Colon (tissue), 2 donors: ENCODE measurements around the gene EXOSC2.

Source experiments
- FAIRE-seq: peaks from 2 replicates; lab custom pipeline; 2012; peaks lifted over from hg19 to GRCh38; lab: Jason Lieb, UNC
- donor health status: control.
- donor health status: control.

EXOSC2 gene, protein sequence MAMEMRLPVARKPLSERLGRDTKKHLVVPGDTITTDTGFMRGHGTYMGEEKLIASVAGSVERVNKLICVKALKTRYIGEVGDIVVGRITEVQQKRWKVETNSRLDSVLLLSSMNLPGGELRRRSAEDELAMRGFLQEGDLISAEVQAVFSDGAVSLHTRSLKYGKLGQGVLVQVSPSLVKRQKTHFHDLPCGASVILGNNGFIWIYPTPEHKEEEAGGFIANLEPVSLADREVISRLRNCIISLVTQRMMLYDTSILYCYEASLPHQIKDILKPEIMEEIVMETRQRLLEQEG

DNA sequence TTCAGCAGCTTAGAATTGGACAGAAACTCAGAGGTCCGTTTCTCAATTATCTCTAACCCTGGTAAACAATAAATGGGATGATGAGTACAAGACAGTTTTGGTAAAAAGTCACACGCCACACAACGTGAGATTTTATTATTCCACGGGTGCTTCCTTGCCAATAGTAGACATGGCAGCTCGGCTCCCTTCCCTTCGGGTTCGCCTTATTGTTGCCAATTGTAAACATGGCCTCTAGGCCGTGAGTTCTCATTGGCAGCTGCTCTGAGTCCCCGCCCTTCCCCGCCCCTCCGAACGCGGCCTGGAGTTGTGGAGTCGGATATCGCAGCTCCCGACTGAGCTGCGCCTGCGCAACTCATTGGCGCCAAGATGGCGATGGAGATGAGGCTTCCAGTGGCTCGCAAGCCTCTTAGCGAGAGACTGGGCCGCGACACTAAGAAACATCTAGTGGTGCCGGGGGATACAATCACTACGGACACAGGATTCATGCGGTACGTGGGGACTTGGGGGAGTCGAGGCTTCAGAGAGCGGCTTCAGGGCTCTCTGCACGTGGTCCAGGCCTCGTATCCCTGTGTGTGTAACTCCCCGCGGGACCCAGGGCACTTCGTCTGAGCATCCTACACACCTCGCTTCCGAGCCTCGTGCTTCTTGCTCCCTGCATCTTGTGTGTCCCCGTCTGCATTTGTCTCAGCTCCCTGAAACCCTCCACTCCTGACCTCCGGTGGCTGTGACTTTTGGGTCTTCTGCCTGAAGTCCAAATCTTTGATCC, at the start of gene EXOSC2:
TSS of gene EXOSC2 (plus strand) at position 355 of the 766 bp plus-strand sequence. CDS start at position 367, 12 bp downstream.
- FAIRE-seq = no peak

DNA sequence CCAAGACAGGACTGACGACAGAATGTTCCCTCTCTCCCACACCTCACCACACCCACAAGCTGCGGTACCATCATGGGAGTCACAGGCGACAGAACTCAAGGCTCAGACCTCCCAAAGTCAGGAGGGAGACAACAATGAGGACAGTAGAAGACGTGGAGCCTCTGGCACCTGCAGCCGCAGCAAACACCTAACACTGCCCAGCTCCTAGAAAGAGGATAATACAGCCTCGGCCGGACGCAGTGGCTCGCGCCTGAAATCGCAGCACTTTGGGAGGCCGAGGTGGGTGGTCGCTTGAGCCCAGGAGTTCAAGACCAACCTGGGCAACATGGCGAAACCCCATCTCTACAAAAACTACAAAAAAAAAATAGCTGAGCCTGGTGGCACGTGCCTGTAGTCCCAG, 42.4 kb upstream of the EXOSC2 start:
- no peak for FAIRE-seq

DNA sequence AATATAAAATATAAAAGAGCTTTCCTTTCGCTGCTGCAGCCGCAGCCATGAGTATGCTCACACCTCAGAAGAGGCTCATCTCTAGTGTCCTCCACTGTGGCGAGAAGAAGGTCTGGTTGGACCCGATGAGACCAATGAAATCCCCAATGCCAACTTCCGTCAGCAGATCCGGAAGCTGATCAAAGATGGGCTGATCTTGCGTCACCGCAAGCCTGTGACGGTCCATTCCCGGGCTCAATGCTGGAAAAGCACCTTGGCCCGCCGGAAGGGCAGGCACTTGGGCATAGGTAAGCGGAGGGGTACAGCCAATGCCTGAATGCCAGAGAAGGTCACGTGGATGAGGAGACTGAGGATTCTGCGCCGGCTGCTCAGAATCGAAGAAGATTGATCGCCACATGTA, 41.8 kb upstream of the EXOSC2 start:
- no peak for FAIRE-seq

DNA sequence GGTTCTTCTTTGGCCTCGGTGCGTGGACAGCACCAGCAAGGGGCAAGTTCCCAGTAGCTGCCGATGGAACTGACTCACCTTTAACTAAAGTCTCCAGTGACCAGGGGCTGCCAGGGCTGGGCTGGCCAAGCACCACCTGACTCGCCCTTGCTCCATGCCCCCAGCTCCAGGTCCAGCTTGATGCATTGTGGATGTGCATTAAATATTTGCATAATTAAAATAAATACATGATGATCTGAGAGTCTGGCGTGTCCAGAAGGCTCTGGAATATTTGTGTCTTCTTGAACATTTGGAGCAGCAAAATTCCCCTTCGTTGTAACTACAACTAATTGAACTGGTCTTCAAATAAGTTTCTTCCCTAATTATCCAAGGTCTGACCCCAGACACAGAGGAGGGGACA, 38.7 kb upstream of the EXOSC2 start:
- no peak for FAIRE-seq

DNA sequence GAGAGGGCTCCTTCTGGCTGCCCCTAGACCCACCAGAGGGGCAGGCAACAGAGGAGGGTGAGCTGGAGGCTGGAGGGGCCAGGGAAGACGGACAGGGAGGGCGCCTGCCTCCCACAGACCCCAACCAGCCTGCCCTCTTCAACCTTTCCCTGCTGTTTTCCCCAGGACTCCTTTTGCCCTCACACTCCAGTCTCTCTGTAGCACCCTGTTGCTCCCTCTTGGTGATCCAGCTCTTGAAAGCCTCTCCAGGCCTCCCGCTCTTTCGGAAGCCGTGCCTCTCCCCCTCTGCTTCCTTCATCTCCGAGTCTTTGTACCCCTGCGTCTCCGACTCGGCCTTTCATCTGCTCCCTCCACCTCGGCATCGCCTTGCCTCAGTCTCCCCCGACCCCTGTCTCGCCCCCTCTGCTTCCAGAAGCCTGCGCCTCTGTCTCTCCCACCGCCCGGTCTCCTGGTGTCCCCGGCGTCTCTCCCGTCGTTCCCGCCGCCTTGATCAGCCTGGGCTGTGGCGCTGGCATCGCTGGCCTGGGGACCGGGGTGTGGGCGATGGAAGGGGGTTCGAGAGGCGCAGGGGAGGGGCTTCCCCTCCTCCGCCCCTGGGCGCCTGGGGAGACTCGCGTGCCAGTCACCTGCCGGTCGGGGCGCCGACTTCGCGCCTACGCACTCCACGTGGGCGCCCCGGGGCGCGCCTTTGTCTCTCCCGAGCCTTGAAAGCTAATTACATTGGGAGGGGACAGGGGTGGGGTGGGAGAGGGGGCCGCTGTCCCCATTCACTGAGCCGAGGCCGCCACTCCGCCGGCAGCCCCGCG, 34.5 kb upstream of the EXOSC2 start:
- FAIRE-seq = no peak

DNA sequence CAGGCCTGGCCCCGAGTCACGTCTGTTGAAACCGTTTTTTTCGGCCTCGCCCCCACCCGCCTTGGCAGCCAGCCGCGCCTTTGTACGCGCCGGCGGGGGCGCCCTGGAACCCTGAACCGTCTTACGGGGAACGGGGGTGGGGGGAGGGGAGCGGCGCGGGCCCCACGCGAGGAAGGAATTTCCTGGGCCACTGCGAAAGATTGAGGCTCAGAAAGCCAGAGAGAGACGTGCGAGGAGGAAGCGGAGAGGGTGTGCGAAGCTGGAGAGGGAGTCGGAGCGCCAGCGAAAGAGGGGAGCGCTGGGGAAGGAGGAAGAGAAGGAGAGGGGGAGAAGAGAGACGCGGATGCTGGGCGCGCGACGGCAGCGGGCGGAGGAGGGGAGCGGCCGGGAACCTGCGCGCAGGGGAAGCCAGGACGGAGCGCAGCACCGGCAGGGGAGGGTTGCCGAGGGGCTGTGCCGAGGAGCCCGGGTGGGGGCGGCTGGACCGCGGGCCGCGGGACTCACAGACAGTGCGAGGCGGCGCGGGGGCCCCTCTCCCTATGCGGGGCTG, 33.8 kb upstream of the EXOSC2 start:
- no peak for FAIRE-seq

DNA sequence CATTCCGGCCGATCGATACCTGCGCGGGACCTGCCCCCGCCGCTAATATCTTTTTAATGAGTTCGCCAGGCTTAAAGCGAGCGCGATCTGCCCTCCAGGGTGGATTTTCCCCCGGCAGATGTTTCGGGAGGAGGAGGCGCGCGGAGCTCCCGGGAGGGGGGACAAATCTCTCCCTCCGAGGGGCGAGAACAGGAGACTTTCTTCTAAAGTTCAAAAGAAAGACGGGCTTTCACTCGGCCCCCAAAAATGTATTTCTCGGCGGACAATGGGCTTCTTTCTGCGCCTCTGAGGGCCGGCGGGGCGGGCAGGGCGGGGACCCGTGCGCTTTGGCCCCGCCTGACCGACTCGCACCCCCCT, 33.3 kb upstream of the EXOSC2 start:
- no peak for FAIRE-seq

DNA sequence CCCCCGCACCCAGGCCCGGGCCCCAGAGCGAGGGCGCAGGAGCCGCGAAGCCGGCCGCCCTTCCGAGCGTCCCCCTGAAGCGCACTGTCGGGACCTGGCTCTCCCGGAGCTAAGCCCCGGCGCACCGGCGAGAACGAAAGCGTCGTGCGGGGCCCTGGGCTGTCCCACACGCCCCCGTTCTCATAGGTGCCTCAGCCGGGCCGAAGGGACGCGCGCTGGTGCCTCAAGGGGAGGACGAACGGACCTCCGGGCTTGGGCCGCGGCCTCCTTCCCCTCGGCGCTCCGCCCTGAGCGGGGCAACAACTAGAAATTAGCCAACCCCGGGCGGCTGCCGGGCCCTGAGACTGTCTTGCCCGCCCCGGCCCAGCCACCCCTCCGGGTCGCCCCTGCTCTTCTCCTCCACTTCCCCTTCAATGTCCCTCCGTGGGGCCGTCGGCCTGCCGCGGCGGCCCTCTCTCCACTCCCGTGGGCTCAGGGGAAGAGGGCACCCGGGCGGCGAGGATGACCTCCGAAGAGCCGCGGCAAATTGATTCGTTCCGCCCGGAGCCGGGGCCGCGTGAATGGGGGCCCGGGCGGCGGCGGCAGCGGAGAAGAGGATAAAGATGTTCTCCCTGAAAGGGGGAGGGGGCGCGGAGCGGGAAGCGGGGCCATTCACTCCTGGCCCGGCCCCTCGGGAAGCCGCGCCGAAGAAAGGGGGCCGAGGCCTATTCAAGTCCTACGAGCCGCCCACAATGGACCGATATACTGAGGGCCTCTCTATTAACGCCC, 32.7 kb upstream of the EXOSC2 start:
- no peak for FAIRE-seq

DNA sequence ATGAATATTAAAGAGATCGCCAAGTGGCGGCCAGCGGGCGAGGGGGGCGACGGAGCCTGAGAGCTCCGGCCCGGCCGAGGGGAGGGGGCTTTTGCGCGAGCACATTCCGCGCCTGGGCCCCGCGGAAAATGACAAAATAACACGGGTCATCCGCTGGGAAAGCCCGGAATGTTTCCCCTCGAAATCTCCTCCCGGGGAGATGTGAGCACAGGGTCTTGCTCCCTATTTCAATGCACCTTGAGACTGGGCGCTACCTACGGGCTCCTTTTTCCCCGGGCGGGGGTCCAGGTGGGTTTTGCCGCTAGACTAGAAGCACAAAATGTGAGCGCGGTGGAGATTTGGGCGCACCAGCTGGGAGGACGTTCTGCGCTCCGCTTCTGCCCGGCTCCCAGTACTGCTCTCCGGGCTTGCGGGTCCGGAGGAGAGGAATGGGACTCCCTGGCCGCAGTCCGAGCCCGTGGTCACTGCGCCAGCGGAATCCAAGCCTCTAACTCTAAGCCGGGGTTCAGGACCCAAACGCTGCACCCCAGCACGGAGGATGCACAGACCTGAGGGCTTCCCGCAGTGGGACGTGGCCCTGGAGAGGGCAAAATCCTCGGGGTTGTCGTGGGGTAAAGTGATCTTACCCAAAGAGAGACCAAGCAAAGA, 32.0 kb upstream of the EXOSC2 start:
- FAIRE-seq = no peak

DNA sequence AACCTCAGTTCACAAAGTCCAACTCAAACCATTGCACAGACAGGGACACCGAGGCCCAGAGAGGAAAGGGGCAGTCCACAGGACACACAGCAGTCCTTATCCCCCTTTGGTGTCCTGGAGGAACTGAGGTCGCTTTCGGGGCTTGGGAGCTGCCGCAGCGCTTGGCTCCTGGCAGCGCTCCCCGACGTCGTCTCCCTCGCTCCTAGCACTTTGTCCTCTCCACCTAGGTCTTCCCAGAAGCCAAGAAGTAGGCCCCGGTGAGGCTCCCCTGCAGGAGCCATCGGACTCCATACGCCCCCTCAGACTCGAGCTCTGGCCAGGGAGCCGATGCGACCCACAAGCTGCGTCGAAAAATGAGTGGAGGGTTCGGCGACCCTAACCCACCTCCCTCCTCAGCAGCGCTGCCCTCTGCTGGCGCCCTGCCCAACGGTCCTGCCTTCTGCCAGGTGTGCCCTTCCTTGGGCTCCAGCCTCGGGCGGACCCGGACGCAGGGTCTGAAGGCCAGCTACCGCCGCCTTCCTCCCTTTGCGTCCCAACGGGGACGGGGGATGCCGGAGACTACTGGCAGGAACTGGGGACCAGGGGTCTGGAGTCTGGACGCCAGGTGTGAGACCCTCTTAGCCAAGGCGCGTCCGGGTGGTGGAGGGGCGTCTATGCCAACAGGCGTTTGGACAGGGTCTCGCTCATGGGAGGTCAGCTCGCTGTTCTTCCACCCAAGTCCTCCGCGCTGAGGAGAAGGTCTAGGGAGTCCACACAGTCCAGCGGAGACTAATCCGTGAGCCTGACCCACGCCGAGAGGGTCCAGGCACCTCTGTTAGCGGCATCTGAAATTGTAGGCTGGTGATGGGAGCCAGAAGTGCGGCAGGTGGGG, 31.2 kb upstream of the EXOSC2 start:
- no peak for FAIRE-seq

DNA sequence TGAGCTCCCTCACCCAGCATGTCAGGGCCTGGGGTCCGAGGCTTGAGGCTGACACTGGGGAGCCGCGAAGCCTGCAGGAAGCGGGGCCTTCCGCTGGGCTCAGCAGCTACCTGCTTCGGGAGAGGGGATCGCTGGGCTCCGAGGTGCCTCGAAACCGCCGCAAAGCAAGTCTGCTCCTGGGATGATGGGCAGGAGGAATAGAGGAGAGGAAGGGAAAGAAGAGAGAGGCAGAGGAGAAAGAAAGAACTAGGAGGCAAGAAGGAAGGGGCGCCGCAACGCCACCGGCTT, 30.7 kb upstream of the EXOSC2 start:
- FAIRE-seq = no peak

DNA sequence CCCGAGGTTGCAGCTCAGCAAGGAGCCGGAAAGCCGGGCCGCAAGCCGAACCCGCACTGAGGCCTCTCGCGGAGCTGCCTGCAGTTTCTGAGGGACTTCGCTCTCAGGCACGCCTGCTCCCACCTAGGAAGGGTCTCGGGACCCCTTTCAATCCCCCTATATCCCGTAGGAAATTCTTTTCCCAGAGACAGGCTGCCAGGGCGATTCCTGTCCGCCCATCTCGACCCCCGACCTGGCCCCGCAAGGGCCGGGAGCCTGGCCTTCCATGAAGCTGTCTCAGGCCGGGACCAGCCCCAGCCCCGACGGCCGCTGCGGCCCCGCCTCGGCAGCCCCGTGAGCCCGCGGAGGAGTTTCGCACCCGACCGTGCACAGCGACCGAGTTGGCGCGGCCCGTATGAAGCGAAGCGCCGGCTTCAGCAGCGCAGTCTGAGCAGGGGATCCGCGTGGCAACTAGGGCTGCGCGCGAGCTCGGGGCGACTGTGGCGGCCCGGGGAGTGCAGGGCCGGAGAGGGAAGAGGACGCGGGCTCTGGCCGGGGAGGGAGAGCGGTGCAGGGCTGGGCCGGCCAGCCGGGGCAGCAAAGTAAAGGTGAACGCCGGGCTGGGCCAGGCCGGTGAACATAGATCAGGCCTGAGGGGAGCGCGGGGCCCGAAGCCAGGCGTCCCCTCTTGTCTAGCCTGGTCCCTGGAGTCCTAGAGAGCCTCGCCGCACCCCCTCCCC, 30.2 kb upstream of the EXOSC2 start:
- no peak for FAIRE-seq

DNA sequence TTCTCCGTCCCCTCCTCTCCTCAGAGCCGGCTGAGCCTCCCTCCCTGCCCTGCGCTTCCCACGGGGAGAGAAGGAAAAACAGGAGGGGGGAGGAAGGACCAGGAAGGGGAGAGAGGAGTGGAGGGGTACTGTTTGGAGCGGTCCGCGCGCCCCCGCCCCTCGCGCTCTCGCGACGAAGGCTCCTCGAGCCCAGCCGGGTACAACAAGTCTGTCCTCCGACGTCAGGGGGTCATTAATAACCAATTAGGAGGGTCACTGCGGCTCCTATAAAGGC, 29.7 kb upstream of the EXOSC2 start:
- FAIRE-seq = no peak

DNA sequence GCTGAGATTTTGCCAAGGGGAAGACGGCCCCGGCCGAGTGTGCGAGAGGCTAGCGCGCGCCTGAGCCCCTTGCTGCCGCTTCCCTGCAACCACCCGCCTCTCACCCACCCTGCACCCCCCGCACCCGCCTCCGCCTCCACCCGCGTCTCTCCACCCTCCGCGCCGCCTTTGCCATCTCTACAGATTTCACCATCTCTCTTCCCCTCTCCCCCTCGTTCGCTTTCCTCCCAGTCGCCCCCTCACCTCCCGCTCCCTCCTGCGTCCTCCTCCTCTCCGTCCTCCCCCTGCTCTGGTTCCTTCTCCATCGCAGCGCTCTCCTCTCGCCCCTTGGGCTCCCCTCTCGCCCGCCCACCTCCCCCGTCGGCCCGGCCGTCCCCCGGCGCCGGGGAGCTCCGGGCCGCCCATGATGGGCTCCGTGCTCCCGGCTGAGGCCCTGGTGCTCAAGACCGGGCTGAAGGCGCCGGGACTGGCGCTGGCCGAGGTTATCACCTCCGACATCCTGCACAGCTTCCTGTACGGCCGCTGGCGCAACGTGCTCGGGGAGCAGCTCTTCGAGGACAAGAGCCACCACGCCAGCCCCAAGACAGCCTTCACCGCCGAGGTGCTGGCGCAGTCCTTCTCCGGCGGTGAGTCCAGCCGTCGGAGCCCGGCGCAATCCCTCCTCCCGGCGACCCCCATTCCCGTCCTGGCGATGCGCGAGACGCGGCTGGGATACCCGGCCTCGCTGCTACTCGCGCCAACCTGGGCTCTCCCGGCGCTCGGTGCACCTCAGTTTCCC, 29.1 kb upstream of the EXOSC2 start, which contains the start of gene PRDM12:
TSS of gene PRDM12 (plus strand) at position 344 of the 778 bp plus-strand sequence. CDS start at position 404, 60 bp downstream.
- no peak for FAIRE-seq

DNA sequence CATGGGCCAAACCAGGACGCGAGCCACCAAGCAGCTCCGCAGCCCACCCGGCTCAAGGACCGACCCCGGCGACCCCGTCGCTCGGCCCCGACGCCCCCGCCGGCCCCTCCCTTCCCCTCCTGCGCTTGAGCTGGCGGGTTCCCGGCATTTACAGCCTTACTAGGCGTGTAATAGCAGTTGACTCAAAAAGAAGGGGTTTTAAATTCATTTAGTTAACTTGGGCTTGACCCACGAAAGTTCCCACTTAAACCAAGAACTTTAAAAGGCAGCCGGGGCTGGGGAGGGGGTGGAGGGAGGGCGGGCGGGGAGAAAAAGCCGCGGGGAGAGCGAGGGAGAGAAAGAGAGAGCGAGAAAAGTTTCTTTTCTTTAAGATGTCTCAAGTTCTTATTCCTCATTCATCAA, 28.6 kb upstream of the EXOSC2 start:
- FAIRE-seq = no peak

DNA sequence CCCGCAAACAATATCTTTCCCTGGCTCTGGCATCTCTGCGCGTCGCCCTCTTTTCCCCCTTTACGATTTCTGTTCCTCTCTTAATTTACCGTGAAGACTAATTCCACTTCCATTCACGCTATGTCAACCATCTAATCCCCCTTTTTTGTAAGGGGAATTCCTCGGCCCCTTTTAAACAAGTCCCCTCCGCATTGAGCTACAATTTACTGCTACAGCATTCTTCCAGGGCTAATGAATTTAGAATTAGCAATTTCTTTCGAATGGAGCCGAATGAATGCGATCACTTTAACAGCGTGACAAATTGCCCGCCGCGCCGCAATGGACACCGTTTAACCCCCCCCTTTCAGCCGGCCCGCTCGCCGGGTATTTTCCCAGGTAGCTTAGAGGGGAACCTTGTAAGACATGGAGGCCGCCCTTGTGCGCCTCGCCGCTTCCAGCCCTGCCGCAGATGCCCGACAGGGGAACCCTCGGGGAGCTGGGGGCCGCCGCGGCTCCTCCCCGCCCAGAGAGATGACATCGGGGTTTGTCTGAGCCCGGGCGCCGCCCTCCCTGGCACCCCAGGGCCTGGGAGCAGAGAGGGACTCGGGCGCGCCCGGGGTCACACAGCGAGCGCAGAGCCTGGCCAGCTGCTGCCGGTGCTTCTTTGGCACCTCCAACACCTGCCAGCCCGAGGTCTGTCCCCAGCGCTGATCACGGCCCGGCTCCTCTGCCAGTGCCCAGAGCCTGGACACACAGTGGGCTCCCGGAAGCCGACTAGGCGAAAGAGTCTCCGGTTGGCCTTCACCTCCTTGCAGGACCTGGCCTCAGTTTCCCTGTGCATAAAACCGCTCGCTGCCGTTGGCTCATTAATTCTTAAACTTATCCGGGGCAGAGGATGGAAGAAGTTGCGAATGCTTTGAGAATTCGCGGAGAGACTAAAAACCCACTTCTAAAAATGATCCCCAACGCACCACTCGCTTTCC, 27.9 kb upstream of the EXOSC2 start:
- no peak for FAIRE-seq

DNA sequence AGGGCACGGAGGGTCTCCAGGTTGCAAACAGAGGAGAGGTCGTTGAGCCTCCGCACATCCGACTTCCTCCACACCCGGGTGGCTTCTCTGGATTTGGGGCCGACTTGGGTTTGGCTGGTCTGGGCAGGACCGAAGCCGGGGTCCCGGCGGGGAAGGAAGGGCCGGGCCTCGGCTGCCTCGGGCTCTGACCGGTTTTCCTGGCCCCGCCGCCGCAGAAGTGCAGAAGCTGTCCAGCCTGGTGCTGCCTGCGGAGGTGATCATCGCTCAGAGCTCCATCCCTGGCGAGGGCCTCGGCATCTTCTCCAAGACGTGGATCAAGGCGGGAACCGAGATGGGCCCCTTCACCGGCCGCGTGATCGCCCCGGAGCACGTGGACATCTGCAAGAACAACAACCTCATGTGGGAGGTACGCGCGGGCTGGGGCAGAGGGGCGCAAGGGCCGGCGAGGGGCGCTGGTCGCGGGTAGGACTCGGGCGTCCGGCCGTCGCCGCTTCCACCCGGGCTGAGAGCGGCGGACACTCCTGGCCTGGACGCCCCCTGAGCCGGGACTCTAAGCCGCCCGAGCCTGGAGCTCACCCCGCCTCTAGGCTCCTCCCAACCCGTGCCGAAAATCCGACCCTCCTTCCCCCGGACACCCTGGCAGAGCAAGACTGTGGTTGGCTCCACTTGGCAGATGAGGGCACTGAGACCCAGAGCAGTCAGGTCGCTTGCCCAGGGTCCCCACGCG, 27.0 kb upstream of the EXOSC2 start:
- no peak for FAIRE-seq

DNA sequence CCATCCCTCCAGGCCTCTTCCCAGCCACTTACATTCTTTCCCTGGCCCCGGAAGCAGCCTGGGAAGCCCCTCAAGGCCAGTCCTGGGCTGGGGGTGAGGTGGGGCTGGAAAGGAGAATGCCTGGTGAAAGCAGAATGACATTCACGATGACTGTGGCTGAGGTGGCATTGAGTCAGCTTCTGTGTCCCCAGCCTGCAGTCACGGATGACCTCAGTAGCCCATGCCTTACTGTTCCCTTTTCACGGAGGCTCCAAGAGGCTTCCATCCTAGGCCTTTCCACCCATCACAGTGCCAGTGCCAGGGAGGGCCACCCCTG, 26.5 kb upstream of the EXOSC2 start:
- FAIRE-seq = no peak
